ENCODE results near the gene SLC28A1.

DNA sequence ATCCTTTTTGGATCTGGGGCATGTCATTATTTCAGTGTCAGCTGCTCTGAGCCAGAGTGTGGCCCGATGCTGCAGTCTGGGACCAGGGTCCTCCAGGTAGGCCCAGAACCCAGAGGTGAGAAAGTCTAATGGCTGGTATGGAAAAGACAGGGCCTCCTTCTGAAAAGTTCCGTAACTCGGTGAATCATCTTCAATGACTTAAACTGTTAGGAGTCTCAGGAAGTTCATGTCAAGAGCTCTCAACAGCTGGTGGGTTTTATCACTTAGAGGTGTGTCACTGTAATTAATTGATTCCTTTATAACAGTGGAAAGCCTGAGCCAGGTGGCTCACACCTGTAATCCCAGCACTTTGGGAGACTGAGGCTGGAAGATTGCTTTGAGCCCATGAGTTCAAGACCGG, 68.7 kb downstream of the SLC28A1 start:
- TF ChIP-seq, protein P1, sequence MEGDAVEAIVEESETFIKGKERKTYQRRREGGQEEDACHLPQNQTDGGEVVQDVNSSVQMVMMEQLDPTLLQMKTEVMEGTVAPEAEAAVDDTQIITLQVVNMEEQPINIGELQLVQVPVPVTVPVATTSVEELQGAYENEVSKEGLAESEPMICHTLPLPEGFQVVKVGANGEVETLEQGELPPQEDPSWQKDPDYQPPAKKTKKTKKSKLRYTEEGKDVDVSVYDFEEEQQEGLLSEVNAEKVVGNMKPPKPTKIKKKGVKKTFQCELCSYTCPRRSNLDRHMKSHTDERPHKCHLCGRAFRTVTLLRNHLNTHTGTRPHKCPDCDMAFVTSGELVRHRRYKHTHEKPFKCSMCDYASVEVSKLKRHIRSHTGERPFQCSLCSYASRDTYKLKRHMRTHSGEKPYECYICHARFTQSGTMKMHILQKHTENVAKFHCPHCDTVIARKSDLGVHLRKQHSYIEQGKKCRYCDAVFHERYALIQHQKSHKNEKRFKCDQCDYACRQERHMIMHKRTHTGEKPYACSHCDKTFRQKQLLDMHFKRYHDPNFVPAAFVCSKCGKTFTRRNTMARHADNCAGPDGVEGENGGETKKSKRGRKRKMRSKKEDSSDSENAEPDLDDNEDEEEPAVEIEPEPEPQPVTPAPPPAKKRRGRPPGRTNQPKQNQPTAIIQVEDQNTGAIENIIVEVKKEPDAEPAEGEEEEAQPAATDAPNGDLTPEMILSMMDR (IDR thresholded peaks at IDR 0.05; ENCODE audit: insufficient read depth, low read depth, low read length) = no peak
- no peak for TF ChIP-seq EZH2 (IDR thresholded peaks at IDR 0.05; ENCODE audit: insufficient read depth, low read length)
